Neuronal stem cell (in vitro differentiated cells): Measurements from ENCODE around the gene P2RX4.

Source experiments
- DNase-seq: peaks from one replicate; pipeline ENCODE4 v3.0.0-alpha.2; 2013; ENCODE audit warnings: low spot score
- H2AFZ ChIP-seq: one replicate; pipeline ENCODE4 v1.6.1; 2013; ENCODE audit warnings: mild to moderate bottlenecking, low read length, inconsistent platforms
- H2AK5ac ChIP-seq: 2 replicates; pipeline ENCODE4 v1.6.1; 2013; ENCODE audit warnings: low read depth, mild to moderate bottlenecking, inconsistent platforms, low read length, moderate library complexity, mixed read lengths
- H2BK120ac ChIP-seq: 2 replicates; pipeline ENCODE4 v1.6.1; 2013; ENCODE audit warnings: low read depth, mild to moderate bottlenecking, inconsistent platforms, low read length, moderate library complexity, mixed read lengths
- H2BK12ac ChIP-seq: one replicate; pipeline ENCODE4 v1.6.1; 2013; ENCODE audit warnings: low read length, inconsistent platforms
- H2BK15ac ChIP-seq: 2 replicates; pipeline ENCODE4 v1.6.1; 2013; ENCODE audit warnings: mild to moderate bottlenecking, low read length, inconsistent platforms, mixed read lengths
- H2BK5ac ChIP-seq: one replicate; pipeline ENCODE4 v1.6.1; 2013; ENCODE audit warnings: inconsistent platforms, mild to moderate bottlenecking, low read length, moderate library complexity
- H3K14ac ChIP-seq: one replicate; pipeline ENCODE4 v1.6.1; 2013; ENCODE audit warnings: low read length, inconsistent platforms
- H3K18ac ChIP-seq: 2 replicates; pipeline ENCODE4 v1.6.1; 2013; ENCODE audit warnings: low read length, inconsistent platforms
- H3K23ac ChIP-seq: 2 replicates; pipeline ENCODE4 v1.6.1; 2013; ENCODE audit warnings: low read depth, mild to moderate bottlenecking, mixed read lengths, low read length, inconsistent platforms; ENCODE audit not compliant: poor library complexity
- H3K27ac ChIP-seq: replicated peaks from 3 replicates; pipeline ENCODE4 v1.5.1; 2013; ENCODE audit warnings: low read length, inconsistent platforms
- H3K27me3 ChIP-seq, 3 experiments: 2 replicates each; pipeline ENCODE4 v1.6.1; 2013; ENCODE audit warnings: low read length in 3 of 3, mild to moderate bottlenecking in 2 of 3, inconsistent platforms in 1 of 3, low read depth in 1 of 3, mixed read lengths in 1 of 3, moderate library complexity in 1 of 3; ENCODE audit not compliant: control insufficient read depth in 3 of 3, insufficient read depth in 3 of 3
- H3K36me3 ChIP-seq, 2 donors: replicated peaks in 1 of 2; 2 replicates each; pipeline ENCODE4 v1.6.1; 2013; ENCODE audit warnings: low read length in 2 of 2; ENCODE audit not compliant: control insufficient read depth in 2 of 2, insufficient read depth in 2 of 2
- H3K4ac ChIP-seq: 2 replicates; pipeline ENCODE4 v1.6.1; 2013; ENCODE audit warnings: inconsistent platforms, mild to moderate bottlenecking, low read length, moderate library complexity
- H3K4me1 ChIP-seq, 2 donors: 1 replicate in 1 of 2; 2 replicates in 1 of 2; pipeline ENCODE4 v1.6.1; 2013; ENCODE audit warnings: low read length in 2 of 2, low read depth in 1 of 2; ENCODE audit not compliant: control insufficient read depth in 2 of 2, insufficient read depth in 1 of 2
- H3K4me2 ChIP-seq: one replicate; pipeline ENCODE4 v1.6.1; 2013; ENCODE audit warnings: mild to moderate bottlenecking, low read length, inconsistent platforms; ENCODE audit not compliant: insufficient read depth, poor library complexity, severe bottlenecking
- H3K4me3 ChIP-seq, 2 donors: 2 replicates each; pipeline ENCODE4 v1.5.1; 2013; ENCODE audit warnings: low read length in 2 of 2, mild to moderate bottlenecking in 2 of 2, inconsistent platforms in 1 of 2, moderate library complexity in 1 of 2
- H3K79me1 ChIP-seq: one replicate; pipeline ENCODE4 v1.6.1; 2013; ENCODE audit warnings: low read depth, mild to moderate bottlenecking, inconsistent platforms, low read length, moderate library complexity
- H3K9ac ChIP-seq: one replicate; pipeline ENCODE4 v1.6.1; 2013; ENCODE audit warnings: mild to moderate bottlenecking, low read depth, low read length, inconsistent platforms; ENCODE audit not compliant: poor library complexity
- H3K9me3 ChIP-seq, 2 donors: replicated peaks in 1 of 2; 2 replicates each; pipeline versions ENCODE3 to v1.6.1; 2013; ENCODE audit warnings: low read length in 2 of 2, mild to moderate bottlenecking in 2 of 2, inconsistent platforms in 1 of 2, low read depth in 1 of 2, mixed read lengths in 1 of 2, moderate library complexity in 1 of 2; ENCODE audit not compliant: control insufficient read depth in 2 of 2, insufficient read depth in 1 of 2
- H4K8ac ChIP-seq: one replicate; pipeline ENCODE4 v1.6.1; 2013; ENCODE audit warnings: low read depth, mild to moderate bottlenecking, inconsistent platforms, low read length, moderate library complexity
- H4K91ac ChIP-seq: one replicate; pipeline ENCODE4 v1.6.1; 2013; ENCODE audit warnings: low read length, low read depth, mild to moderate bottlenecking, inconsistent platforms; ENCODE audit not compliant: poor library complexity
- WGBS, 2 donors: extraction: QIAGEN DNeasy Blood & Tissue Kit; methylation state at CpG; one replicate each; pipeline ENCODE4 v1.1.7; 2013; ENCODE audit warnings: missing lambda C conversion rate in 2 of 2, mixed read lengths in 1 of 2; ENCODE audit not compliant: insufficient read length in 2 of 2, insufficient replicate concordance in 1 of 2; ENCODE audit errors: extremely low coverage in 2 of 2; 5-methylcytosine and 5-hydroxymethylcytosine counted together

The P2RX4 gene

DNA sequence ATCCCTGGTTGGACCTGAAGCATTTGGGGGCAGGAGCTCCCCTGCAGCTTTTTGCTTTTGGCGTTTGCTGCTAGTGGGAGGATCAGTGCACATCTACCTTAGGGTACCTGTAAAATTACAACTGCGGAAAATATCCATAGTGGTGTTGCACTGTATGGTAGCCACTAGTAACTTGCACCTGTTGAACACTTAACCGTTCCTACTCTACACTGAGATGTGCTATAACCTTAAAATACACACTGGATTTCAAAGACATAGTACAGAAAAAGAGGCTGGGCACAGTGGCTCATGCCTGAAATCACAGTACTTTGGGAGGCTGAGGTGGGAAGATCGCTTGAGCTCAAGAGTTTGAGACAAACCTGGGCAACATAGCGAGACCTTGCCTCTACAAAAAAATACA, 2.9 kb downstream of the P2RX4 start:
- Histone ChIP-seq H4K91ac (no peak overlapping the region), H3K4me1 (peaks cover 0 to 3% of the 10 kb centered on the region in 2 donors), H3K23ac (no peak overlapping the region), H2BK15ac (no peak overlapping the region), H3K9ac (no peak overlapping the region), H4K8ac (no peak overlapping the region), H3K79me1 (no peaks in the 10 kb centered on the region), H2AK5ac (no peak overlapping the region), H3K27ac (no peak overlapping the region), H2AFZ (no peak overlapping the region), H3K36me3 (peaks cover 0 to 2% of the 10 kb centered on the region in 2 donors), H2BK120ac (no peak overlapping the region), H3K18ac (no peak overlapping the region), H3K4ac (no peak overlapping the region), H2BK5ac (no peak overlapping the region), H3K9me3 (no peaks in the 10 kb centered on the region), H3K14ac (no peak overlapping the region), H3K4me2 (no peak overlapping the region), H3K27me3 (no peaks in the 10 kb centered on the region), H2BK12ac (no peak overlapping the region), H3K4me3 (no peak overlapping the region)
- no peak for DNase-seq
- WGBS, 2 donors, result no CpG with 5 or more reads among the region's 5 CpGs

DNA sequence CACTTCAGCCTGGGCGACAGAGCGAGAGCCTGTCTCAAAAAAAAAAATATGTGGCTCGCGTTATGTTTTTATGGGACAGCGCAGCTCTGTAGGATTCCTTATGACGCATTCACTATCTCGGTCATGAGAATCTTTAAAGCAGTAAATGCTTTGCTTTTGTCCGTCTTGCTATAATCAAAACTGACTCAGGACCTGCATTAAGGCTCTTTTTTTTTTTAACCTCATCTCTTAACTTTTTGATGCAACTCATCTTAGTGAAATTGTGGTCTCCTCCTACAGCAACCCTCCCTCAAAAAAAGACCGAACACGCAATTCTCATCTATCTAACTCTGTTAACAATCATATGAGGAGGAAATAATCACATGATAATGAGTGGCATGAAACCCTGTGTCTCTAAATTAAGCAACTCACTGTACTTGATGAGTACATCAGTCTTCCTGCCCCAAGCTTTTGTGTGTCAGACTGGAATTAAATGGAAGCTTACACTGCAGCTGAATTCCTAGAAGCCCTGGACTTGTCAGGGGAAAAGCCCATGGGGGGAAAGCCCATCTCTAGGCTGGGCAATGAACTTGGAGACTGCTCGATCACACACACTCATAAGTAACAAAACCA, 4.3 kb downstream of the P2RX4 start:
- Histone ChIP-seq H3K14ac (no peak overlapping the region), H3K27ac (no peak overlapping the region), H2AFZ (no peak overlapping the region), H3K23ac (no peak overlapping the region), H3K9ac (no peak overlapping the region), H2BK12ac (no peak overlapping the region), H3K18ac (no peak overlapping the region), H3K36me3 (peaks cover 0 to 2% of the 10 kb centered on the region in 2 donors), H3K4me2 (no peak overlapping the region), H3K4ac (no peak overlapping the region), H3K4me3 (no peak overlapping the region), H2BK15ac (no peak overlapping the region), H3K9me3 (no peaks in the 10 kb centered on the region), H4K91ac (no peak overlapping the region), H2BK5ac (no peak overlapping the region), H3K79me1 (no peaks in the 10 kb centered on the region), H4K8ac (no peak overlapping the region), H3K27me3 (no peaks in the 10 kb centered on the region), H2AK5ac (no peak overlapping the region), H2BK120ac (no peak overlapping the region), H3K4me1 (peaks cover 0 to 3% of the 10 kb centered on the region in 2 donors)
- no peak for DNase-seq
- no CpG with 5 or more reads among the region's 11 CpGs for WGBS, 2 donors

DNA sequence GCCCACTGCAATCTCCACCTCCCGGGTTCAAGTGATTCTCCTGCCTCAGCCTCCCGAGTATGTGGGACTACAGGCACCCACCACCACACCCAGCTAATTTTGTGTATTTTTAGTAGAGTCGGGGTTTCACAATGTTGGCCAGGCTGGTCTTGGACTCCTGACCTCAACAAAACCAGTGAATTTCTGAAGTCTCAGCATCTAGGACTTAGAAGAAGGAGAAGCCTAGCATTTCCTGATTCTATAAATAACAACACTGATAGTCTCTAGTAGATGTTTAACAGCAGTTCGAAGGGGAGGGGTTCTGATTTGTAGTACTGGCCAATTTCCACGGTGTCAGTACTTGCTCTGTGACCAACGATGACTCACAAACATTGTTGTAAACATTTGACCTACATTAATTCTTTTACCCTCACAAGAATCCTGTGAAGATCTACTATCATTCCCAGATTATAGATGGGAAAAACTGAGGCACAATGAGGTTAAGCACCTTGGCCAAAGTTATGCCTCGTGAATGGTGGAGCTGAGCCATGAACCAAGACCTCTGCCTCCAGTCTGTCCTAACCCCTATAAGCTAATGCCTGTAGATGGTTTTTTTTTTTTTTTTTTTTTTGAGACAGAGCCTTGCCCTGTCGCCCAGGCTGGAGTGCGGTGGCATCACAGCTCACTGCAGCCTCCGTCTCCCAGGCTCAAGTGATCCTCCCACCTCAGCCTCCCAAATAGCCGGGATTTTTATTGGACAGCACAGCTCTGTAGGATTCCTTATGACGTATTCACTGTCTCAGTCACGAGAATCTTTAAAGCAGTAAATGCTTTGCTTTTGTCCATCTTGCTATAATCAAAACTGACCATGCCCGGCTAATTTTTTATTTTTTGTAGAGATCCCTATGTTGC, 5.2 kb downstream of the P2RX4 start:
- Histone ChIP-seq H3K4me1 (peaks cover 0 to 3% of the 10 kb centered on the region in 2 donors), H2BK120ac (no peak overlapping the region), H3K4me2 (no peak overlapping the region), H2AFZ (no peak overlapping the region), H3K4ac (no peak overlapping the region), H3K36me3 (peaks cover 0 to 2% of the 10 kb centered on the region in 2 donors), H3K14ac (no peak overlapping the region), H2BK5ac (no peak overlapping the region), H3K9ac (no peak overlapping the region), H3K27ac (no peak overlapping the region), H3K23ac (no peak overlapping the region), H3K9me3 (no peaks in the 10 kb centered on the region), H3K27me3 (no peaks in the 10 kb centered on the region), H2BK15ac (no peak overlapping the region), H2AK5ac (no peak overlapping the region), H3K4me3 (no peak overlapping the region), H3K79me1 (no peaks in the 10 kb centered on the region), H4K8ac (no peak overlapping the region), H2BK12ac (no peak overlapping the region), H3K18ac (no peak overlapping the region), H4K91ac (no peak overlapping the region)
- WGBS, 2 donors, result no CpG with 5 or more reads among the region's 14 CpGs
- DNase-seq, result no peak

DNA sequence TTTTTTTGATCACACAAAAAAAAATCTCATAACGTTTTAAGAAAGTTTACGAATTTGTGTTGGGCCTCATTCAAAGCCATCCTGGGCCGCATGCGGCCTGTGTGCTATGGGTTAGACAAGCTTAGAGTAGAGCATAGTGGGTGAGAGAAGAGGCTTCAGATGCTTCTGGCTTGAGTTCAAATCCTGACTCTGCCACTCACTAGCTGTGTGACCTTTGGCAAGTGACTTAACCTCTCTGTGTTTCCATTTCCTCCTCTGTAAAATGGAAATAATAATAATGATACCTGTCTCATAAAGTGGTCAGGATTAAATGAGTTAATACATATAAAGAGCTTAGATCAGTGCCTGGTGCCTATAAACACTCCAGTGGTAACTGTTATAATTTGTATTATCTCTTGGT, 6.2 kb downstream of the P2RX4 start:
- peaks cover 0 to 2% of the 10 kb centered on the region in 2 donors for H3K36me3 ChIP-seq
- H3K4me1 ChIP-seq, result no peaks in the 10 kb centered on the region
- H2AK5ac ChIP-seq, result no peak overlapping the region
- no peak overlapping the region for H2BK15ac ChIP-seq
- H3K4me2 ChIP-seq, result no peak overlapping the region
- H3K23ac ChIP-seq, result no peak overlapping the region
- DNase-seq, result no peak
- H2BK120ac ChIP-seq, result no peak overlapping the region
- no peak overlapping the region for H4K91ac ChIP-seq
- H3K9me3 ChIP-seq, result no peaks in the 10 kb centered on the region
- no peak overlapping the region for H3K18ac ChIP-seq
- H4K8ac ChIP-seq, result no peak overlapping the region
- H3K9ac ChIP-seq, result no peak overlapping the region
- no CpG with 5 or more reads among the region's 4 CpGs for WGBS, 2 donors
- H3K14ac ChIP-seq, result no peak overlapping the region
- no peak overlapping the region for H3K4ac ChIP-seq
- H3K4me3 ChIP-seq, result no peak overlapping the region
- no peak overlapping the region for H2BK12ac ChIP-seq
- H2BK5ac ChIP-seq, result no peak overlapping the region
- no peak overlapping the region for H2AFZ ChIP-seq
- no peak overlapping the region for H3K27ac ChIP-seq
- H3K27me3 ChIP-seq, result no peaks in the 10 kb centered on the region
- no peaks in the 10 kb centered on the region for H3K79me1 ChIP-seq
